Panc1 (cell line): ENCODE data around the gene PTGIR.

ENCODE experiments used
- SIN3A ChIP-seq: IDR thresholded peaks from 2 replicates; pipeline ENCODE4 v1.6.1; 2012; ENCODE audit warnings: low read depth, mild to moderate bottlenecking, low read length, moderate library complexity, borderline replicate concordance; ENCODE audit not compliant: insufficient read depth
- TF ChIP-seq, protein P1 (sequence below): fragments of 450-650 bp; IDR thresholded peaks from 2 replicates; pipeline ENCODE4 v1.5.1; 2017; ENCODE audit warnings: mild to moderate bottlenecking

DNA sequence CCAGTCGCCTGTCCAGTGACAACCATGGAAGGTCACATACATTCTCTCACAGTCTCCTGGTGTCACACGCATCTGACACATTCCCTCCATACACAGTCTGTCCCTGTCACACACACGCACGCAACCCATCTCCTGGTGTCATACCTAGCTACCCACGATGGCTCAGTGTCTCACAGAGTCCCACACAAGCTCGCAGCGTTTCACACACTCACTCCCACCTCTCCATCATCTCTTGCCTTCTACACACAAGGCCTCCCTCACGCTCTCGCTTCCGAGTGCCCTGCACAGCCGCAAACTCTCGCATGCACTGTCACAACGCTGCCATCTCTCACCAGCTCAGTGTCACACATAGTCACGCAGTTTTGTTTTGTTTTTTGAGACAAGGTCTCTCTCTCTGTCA is 12.3 kb upstream of the PTGIR start:
- TF ChIP-seq, protein P1, sequence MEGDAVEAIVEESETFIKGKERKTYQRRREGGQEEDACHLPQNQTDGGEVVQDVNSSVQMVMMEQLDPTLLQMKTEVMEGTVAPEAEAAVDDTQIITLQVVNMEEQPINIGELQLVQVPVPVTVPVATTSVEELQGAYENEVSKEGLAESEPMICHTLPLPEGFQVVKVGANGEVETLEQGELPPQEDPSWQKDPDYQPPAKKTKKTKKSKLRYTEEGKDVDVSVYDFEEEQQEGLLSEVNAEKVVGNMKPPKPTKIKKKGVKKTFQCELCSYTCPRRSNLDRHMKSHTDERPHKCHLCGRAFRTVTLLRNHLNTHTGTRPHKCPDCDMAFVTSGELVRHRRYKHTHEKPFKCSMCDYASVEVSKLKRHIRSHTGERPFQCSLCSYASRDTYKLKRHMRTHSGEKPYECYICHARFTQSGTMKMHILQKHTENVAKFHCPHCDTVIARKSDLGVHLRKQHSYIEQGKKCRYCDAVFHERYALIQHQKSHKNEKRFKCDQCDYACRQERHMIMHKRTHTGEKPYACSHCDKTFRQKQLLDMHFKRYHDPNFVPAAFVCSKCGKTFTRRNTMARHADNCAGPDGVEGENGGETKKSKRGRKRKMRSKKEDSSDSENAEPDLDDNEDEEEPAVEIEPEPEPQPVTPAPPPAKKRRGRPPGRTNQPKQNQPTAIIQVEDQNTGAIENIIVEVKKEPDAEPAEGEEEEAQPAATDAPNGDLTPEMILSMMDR = no peak
- no peak for TF ChIP-seq SIN3A
